Measurements from ENCODE around the gene ALDOC. TPM values are rescaled to one million over a fixed set of nuclear protein-coding genes. Genes with fewer than 3 reads are reported as not detected.

The ALDOC gene
- total and polyA plus RNA-seq, 10 of the 15 experiments (the other 5 are each of a cell fraction or from before 2014, with no cell fraction given) = 16.0 to 268 (median 78.2) TPM

- intact Hi-C loops (cut with micrococcal nuclease; ENCODE audit: unreplicated experiment) = loop anchor here (2.0 to 10.0 kb wide), 3 partner anchors 44 to 170 kb away; partner anchors contain the start of genes SARM1 and VTN
- H2AFZ ChIP-seq (ENCODE audit: control insufficient read depth, low read depth, low read length) = no peak overlapping the region
- TF ChIP-seq EGR1 (IDR thresholded peaks at IDR 0.05; ENCODE audit: borderline replicate concordance in 1 of 2, low read depth in 2 of 2, low read length in 2 of 2) = no peak
- TF ChIP-seq BRCA1 (IDR thresholded peaks at IDR 0.05; ENCODE audit: low read depth, low read length) = no peak
- TF ChIP-seq MLLT1 (IDR thresholded peaks at IDR 0.05) = no peak
- TF ChIP-seq STAT3 (IDR thresholded peaks at IDR 0.05; ENCODE audit: low read depth, low read length) = no peak
- ChIA-PET CTCF (interaction anchor here (0.6 to 13.9 kb wide), 3 partner anchors 48 to 198 kb away, joined by 3 to 316 read pairs (median 88); partner anchors contain the start of gene RSKR), SMC1A (ENCODE audit: uncharacterized antibody, unreplicated experiment) (interaction anchor here (0.7 kb wide), 1 partner anchor 45 kb away, joined by 3 read pairs; no protein-coding TSS in a partner anchor), RAD21 (ENCODE audit: unreplicated experiment) (interaction anchor here (0.6 to 1.0 kb wide), 2 partner anchors 25 to 47 kb away, joined by 3 read pairs; no protein-coding TSS in a partner anchor), POLR2A (interaction anchor here (0.6 to 0.9 kb wide), 2 partner anchors 44 to 246 kb away, joined by 3 to 4 read pairs; no protein-coding TSS in a partner anchor)
- FAIRE-seq (no peak), ATAC-seq (no peak), DNase-seq (ENCODE audit: low read depth, low spot score) (no peak)
- no peaks in the 10 kb centered on the region for H3K9me3 ChIP-seq (replicated peaks; ENCODE audit: control insufficient read depth, insufficient read depth, low read length)
- H3K79me2 ChIP-seq (ENCODE audit: control insufficient read depth, insufficient read depth, low read length) = peaks cover 27% of the 10 kb centered on the region
- no peak overlapping the region for H3K4me3 ChIP-seq
- in situ Hi-C loops (cut with MboI) = loop anchor here (5.0 to 10.0 kb wide), 2 partner anchors 48 to 170 kb away; partner anchors contain the start of genes SARM1 and VTN
- no peak overlapping the region for H3K27ac ChIP-seq (ENCODE audit: control insufficient read depth, insufficient read depth)
- H4K20me1 ChIP-seq (ENCODE audit: control insufficient read depth, insufficient read depth) = no peaks in the 10 kb centered on the region
- no peak overlapping the region for H3K4me2 ChIP-seq (ENCODE audit: control insufficient read depth, insufficient read depth)
- H3K9ac ChIP-seq (ENCODE audit: control insufficient read depth, insufficient read depth, low read length) = no peak overlapping the region
- BruUV-seq (replicated peaks) = no TSS peak
- WGBS (ENCODE audit: insufficient coverage, insufficient replicate concordance, low lambda C conversion rate, missing lambda C conversion rate) = 49% methylated on average over 2 of the region's 2 CpGs
- no peaks in the 10 kb centered on the region for H3K27me3 ChIP-seq (replicated peaks in 1 of 2; ENCODE audit: control insufficient read depth in 2 of 2, insufficient read depth in 2 of 2, low read length in 1 of 2)
- H3K4me1 ChIP-seq (ENCODE audit: control insufficient read depth, insufficient read depth, low read length) = peaks cover 32% of the 10 kb centered on the region
- peaks cover 2 to 3% of the 10 kb centered on the region in 2 experiments; a peak in 1 of 4 replicates for H3K36me3 ChIP-seq (ENCODE audit: control insufficient read depth in 2 of 2, insufficient read depth in 2 of 2, low read length in 1 of 2)
Observed at GRCh38 chr17:28545141-28545503, 31.6 kb downstream of the ALDOC start.
